ENCODE measurements around the gene PPM1D.
A peak's percentile ranks its signal among the peaks of the same experiment; 100 is the strongest.

The PPM1D gene

GRCh38 chr17:60676758-60677307 is 76.8 kb downstream of the PPM1D start:
- DNase-seq: no peak

- DNase-seq: peak; percentile 99
Observed at GRCh38 chr17:60677308-60678117, 77.5 kb downstream of the PPM1D start, which contains the start of gene BCAS3. Gene BCAS3, plus strand, starts transcription at chr17:60677851.

- DNase-seq: no peak
Observed at GRCh38 chr17:60678118-60678444, 78.1 kb downstream of the PPM1D start.

GRCh38 chr17:60679287-60679686 is 79.3 kb downstream of the PPM1D start:
- DNase-seq: no peak

- no peak for DNase-seq
Observed at GRCh38 chr17:60680754-60681153, 80.8 kb downstream of the PPM1D start.

GRCh38 chr17:60685437-60685836 is 85.4 kb downstream of the PPM1D start:
- no peak for DNase-seq

- DNase-seq: no peak
Observed at GRCh38 chr17:60695960-60696359, 96.0 kb downstream of the PPM1D start.

- DNase-seq: no peak
Observed at GRCh38 chr17:60699090-60699489, 99.1 kb downstream of the PPM1D start.

GRCh38 chr17:60704170-60704569 is 104.2 kb downstream of the PPM1D start:
- no peak for DNase-seq

GRCh38 chr17:60712675-60713074 is 112.7 kb downstream of the PPM1D start:
- no peak for DNase-seq

- DNase-seq: peak; percentile 84
Observed at GRCh38 chr17:60713608-60714007, 113.6 kb downstream of the PPM1D start.
